HepG2 (cell line): Measurements from ENCODE around the gene PPP2R5B. TPM values are rescaled to one million over a fixed set of nuclear protein-coding genes. Genes with fewer than 3 reads are reported as not detected.

Source experiments
- AFF4 ChIP-seq: sonication (generic); formaldehyde crosslinking; IDR thresholded peaks from 2 replicates; pipeline ENCODE4 v1.4.0; 2020; ENCODE audit warnings: missing genetic modification reagents
- CSRNP1 ChIP-seq: sonication (generic); formaldehyde crosslinking; IDR thresholded peaks from 2 replicates; pipeline ENCODE4 v1.8.1; 2023; ENCODE audit warnings: mild to moderate bottlenecking, missing genetic modification reagents
- DNMT3B ChIP-seq: conservative IDR thresholded peaks from 2 replicates; pipeline ENCODE4 v1.6.1; 2016; ENCODE audit warnings: missing biosample characterization, control low read depth
- FLYWCH1 ChIP-seq: sonication (generic); formaldehyde crosslinking; IDR thresholded peaks from 2 replicates; pipeline ENCODE4 v1.8.1; 2023; ENCODE audit warnings: mild to moderate bottlenecking, missing genetic modification reagents
- LCORL ChIP-seq, 2 experiments: fragments of 450-650 bp in 1 of 2; sonication (generic) in 1 of 2; formaldehyde crosslinking in 1 of 2; IDR thresholded peaks; 2 replicates each; pipeline versions ENCODE4 v1.5.0 to v1.6.1; 2017 to 2020; ENCODE audit warnings: antibody characterized with exemption in 1 of 2, missing genetic modification reagents in 1 of 2
- PBX3 ChIP-seq: sonication (generic); formaldehyde crosslinking; IDR thresholded peaks from 2 replicates; pipeline ENCODE4 v1.8.1; 2023; ENCODE audit warnings: missing genetic modification reagents, inconsistent platforms, borderline replicate concordance
- PCBP1 ChIP-seq: fragments of 200-400 bp; formaldehyde crosslinking; IDR thresholded peaks from 2 replicates; pipeline ENCODE4 v1.6.1; 2017; ENCODE audit warnings: mild to moderate bottlenecking, low read depth, low read length, borderline replicate concordance
- RBM39 ChIP-seq: fragments of 200-400 bp; formaldehyde crosslinking; IDR thresholded peaks from one replicate; pipeline ENCODE4 v1.6.1; 2018; ENCODE audit warnings: antibody characterized with exemption, mild to moderate bottlenecking, low read depth, low read length; ENCODE audit not compliant: poor library complexity, severe bottlenecking
- SAFB2 ChIP-seq: sonication (generic); formaldehyde crosslinking; IDR thresholded peaks from 2 replicates; pipeline ENCODE4 v1.5.1; 2020; ENCODE audit warnings: missing genetic modification reagents, low read depth, mild to moderate bottlenecking, borderline replicate concordance
- SNAPC5 ChIP-seq: sonication (generic); formaldehyde crosslinking; IDR thresholded peaks from 2 replicates; pipeline ENCODE4 v1.8.1; 2023; ENCODE audit warnings: mild to moderate bottlenecking, missing genetic modification reagents, borderline replicate concordance
- TARDBP ChIP-seq: sonication (generic); formaldehyde crosslinking; IDR thresholded peaks from 2 replicates; pipeline ENCODE4 v1.8.0; 2022; ENCODE audit warnings: mild to moderate bottlenecking, missing genetic modification reagents
- ZNF12 ChIP-seq: sonication (generic); formaldehyde crosslinking; IDR thresholded peaks from 2 replicates; pipeline ENCODE4 v1.5.0; 2020; ENCODE audit warnings: missing genetic modification reagents
- ZNF260 ChIP-seq: sonication (generic); formaldehyde crosslinking; IDR thresholded peaks from 2 replicates; pipeline ENCODE4 v1.4.0; 2020; ENCODE audit warnings: missing genetic modification reagents, low read depth, mild to moderate bottlenecking, borderline replicate concordance
- ZNF350 ChIP-seq: sonication (generic); formaldehyde crosslinking; IDR thresholded peaks from 2 replicates; pipeline ENCODE4 v1.4.0; 2020; ENCODE audit warnings: mild to moderate bottlenecking, low read depth, missing genetic modification reagents, borderline replicate concordance
- ZNF431 ChIP-seq: sonication (generic); formaldehyde crosslinking; IDR thresholded peaks from 2 replicates; pipeline ENCODE4 v1.9.0; 2022; ENCODE audit warnings: missing genetic modification reagents, low read depth, mild to moderate bottlenecking, borderline replicate concordance
- polyA plus RNA-seq, 8 experiments: library from polyadenylated mRNA; depleted of rRNA in 3 of 8; stranded (reverse) in 7 of 8; unstranded in 1 of 8; fragments of >200 nt; fragmentation: Illumina TruSeq in 4 of 8; extraction: Trizol in 4 of 8; gene quantifications; 2 replicates each; pipeline versions ENCODE4 v1.2.1 to v1.2.3, GENCODE V29; 2011 to 2016; ENCODE audit warnings: low read depth in 4 of 8, missing spikeins in 1 of 8, mixed read lengths in 1 of 8; ENCODE audit not compliant: insufficient read depth in 1 of 8
- total RNA-seq, 5 experiments: library from RNA; depleted of rRNA; stranded (reverse); fragments of >200 nt; fragmentation: Illumina TruSeq; extraction: Trizol; gene quantifications; 2 replicates each; pipeline ENCODE4 v1.2.3, GENCODE V29; 2016; ENCODE audit warnings: low read depth in 1 of 5
- TF ChIP-seq, protein P1 (sequence below): sonication (generic); formaldehyde crosslinking; IDR thresholded peaks from 2 replicates; pipeline ENCODE4 v1.5.1; 2020; ENCODE audit warnings: missing genetic modification reagents, mild to moderate bottlenecking, borderline replicate concordance
- TF ChIP-seq, protein P2 (sequence below): sonication (generic); formaldehyde crosslinking; IDR thresholded peaks from 2 replicates; pipeline ENCODE4 v1.4.0; 2020; ENCODE audit warnings: missing genetic modification reagents

PPP2R5B gene
- total and polyA plus RNA-seq, 2 of the 13 experiments (the other 11 are each of a cell fraction or from before 2014, with no cell fraction given), result 2.3 to 8.3 TPM

- TF ChIP-seq ZNF260 (CRISPR knock-in tag) (no peak), SAFB2 (peak; percentile 97), ZNF431 (CRISPR knock-in tag) (no peak), RBM39 (no peak), LCORL (IDR thresholded peaks at IDR 0.05) (no peak), LCORL (CRISPR knock-in tag; IDR thresholded peaks at IDR 0.05) (peak; percentile 28; the same call in 1 of the 2 replicates), DNMT3B (CRISPR knock-in tag) (no peak), AFF4 (CRISPR knock-in tag) (no peak), PCBP1 (no peak), FLYWCH1 (CRISPR knock-in tag) (no peak), SNAPC5 (CRISPR knock-in tag) (no peak), PBX3 (CRISPR knock-in tag) (no peak), TARDBP (peak; percentile 60), ZNF12 (CRISPR knock-in tag) (0 out of 2 replicates have a peak, but pooled peaks have one; percentile 16), ZNF350 (CRISPR knock-in tag) (no peak), CSRNP1 (CRISPR knock-in tag) (no peak)
- TF ChIP-seq, protein P1, sequence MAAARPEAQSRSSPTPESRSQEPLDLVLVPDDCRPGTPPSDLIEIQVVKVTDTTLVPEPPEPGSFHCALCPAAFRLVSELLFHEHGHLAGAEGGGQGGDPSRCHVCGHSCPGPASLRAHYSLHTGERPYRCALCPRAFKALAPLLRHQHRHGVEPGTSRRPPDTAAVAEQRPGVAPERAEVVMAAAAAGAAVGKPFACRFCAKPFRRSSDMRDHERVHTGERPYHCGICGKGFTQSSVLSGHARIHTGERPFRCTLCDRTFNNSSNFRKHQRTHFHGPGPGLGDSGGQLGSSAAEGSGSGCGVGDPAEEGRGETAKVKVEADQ (CRISPR knock-in tag), result no peak
- TF ChIP-seq, protein P2, sequence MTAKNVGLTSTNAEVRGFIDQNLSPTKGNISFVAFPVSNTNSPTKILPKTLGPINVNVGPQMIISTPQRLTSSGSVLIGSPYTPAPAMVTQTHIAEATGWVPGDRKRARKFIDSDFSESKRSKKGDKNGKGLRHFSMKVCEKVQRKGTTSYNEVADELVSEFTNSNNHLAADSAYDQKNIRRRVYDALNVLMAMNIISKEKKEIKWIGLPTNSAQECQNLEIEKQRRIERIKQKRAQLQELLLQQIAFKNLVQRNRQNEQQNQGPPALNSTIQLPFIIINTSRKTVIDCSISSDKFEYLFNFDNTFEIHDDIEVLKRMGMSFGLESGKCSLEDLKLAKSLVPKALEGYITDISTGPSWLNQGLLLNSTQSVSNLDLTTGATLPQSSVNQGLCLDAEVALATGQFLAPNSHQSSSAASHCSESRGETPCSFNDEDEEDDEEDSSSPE (CRISPR knock-in tag), result no peak
Observed at GRCh38 chr11:64888729-64889511, 35.6 kb upstream of the PPP2R5B start (continued).
